GM19438 (cell line): Measurements from ENCODE around the gene IL10RB.
A peak's percentile ranks its signal among the peaks of the same experiment; 100 is the strongest.
"Not testable (repeated sequence)": the region's sequence is repeated elsewhere in the genome, so short reads cannot be mapped to it uniquely, and the experiment has no call there.

Source experiments
- ATAC-seq: cut with Tn5 transposase; IDR thresholded peaks from one replicate; pipeline ENCODE4 v1.9.1; 2021; ENCODE audit warnings: low read depth; ENCODE audit not compliant: unreplicated experiment

Gene IL10RB

DNA sequence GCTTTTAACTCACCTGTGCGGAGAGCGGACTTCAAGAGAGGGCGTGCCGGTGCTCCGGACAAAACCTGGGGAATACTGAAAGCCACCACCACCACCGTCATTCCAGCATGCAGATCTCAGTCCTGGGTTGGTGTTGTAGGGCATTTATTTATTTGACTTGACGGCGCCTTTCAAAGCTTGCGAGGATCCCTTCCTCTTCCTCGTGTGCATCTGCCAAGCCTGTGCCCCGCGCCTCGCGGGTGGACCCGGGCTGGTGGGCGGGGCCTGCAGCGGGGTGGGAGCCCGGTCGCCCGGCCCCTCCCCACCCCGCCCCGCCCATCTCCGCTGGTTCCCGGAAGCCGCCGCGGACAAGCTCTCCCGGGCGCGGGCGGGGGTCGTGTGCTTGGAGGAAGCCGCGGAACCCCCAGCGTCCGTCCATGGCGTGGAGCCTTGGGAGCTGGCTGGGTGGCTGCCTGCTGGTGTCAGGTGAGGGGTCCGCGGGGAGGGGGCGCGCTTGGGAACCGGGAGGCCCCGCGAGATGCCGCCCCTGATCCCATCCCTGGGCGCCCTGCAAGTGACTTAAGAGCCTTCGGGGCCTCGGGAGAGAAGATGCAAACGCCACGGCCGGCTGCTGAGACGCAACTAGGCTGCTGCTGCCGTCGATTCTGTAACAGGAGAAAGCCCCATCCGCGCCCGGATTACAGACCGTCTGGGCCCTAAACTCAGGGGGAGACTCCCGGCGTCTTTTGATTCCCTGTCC is at the start of gene IL10RB:
Gene IL10RB, plus strand, starts transcription at position 318 of the 739 bp plus-strand sequence. Its CDS starts 99 bp downstream, at position 417.
- peak; percentile 42 for ATAC-seq

DNA sequence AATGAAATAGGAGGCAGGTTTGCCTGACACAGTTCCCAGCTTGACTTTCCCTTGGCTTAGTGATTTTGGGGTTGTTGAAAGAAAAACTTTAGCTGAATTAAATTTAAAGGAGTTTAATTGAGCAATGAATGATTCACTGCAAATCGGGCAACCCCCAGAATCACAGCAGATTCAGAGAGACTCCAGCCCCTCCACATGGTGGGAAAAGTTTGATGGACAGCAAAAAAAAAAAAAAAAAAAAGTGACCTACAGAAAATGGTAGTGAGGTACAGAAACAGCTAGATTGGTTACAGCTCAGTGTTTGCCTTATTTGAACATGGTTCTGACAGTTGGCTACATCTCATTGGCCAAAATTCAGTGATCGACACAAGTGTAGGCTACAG is 49.0 kb upstream of the IL10RB start:
- ATAC-seq = no peak

DNA sequence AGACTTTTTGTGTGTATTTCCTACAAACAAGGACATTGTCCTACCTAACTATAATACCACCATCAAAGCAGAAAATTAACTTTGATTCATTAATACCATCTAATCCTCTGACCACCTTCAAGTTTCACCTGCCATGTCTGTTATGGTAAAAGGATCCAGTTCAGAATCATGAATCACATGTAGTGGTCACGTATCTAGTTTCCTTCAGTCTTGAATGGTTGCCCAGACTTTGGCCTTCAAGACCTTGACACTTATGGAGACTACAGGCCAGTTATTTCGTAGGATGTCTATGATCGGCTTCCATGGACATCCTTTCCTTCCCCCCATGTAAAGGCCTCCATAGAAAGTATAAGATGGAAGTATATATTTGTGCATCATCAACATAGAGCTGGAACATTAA is 46.9 kb upstream of the IL10RB start:
- no peak for ATAC-seq

DNA sequence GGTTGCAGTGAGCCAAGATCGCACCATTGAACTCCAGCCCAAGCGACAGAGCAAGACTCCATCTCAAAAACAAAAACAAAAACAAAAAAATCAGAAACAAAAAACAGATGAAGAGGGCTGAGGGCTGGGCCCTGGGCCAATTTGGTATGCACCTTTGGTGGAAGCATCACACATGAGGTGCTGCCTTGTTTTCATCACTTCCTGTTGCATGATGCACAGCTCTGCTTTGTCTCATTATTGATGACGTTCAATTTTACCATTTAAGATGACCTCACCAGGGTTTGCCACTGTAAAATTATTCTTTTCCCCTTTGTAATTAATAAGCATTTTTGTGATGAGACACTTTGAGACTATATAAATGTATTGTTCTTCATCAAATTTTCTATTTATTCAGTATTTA is 46.2 kb upstream of the IL10RB start:
- no peak for ATAC-seq

DNA sequence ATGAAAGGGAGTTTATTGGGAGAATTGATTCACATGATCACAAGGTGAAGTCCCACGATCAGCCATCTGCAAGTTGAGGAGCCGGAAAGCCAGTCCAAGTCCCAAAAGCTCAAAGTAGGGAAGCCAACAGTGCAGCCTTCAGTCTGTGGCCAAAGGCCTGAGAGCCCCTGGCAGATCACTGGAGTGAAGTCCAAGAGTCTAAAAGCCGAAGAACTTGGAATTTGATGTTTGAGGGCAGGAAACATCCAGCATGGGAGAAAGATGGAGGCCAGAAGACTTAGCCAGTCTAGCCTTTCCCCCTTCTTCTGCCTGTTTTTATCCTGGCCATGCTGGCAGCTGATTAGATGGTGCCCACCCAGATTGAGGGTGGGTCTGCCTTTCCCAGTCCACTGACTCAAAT is 40.8 kb upstream of the IL10RB start:
- not testable (repeated sequence) for ATAC-seq

DNA sequence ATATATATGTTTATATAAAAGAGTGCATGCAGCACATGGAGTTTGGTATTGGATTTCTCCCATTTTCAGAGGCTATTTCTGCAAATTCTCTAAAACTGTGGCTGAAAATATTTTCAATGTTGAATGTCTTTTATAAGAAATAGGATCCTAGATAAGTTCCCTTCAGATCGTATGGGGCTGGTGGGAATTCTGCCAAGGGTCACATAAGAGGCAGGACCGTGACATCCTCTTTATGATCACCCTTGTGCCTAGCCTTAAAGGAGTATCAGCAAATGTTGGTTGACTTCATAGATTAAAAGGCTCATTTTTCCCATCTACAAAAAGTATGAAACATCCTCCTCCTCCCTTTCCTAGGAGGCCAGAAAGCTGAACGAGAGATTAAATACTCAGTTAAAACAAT is 37.7 kb upstream of the IL10RB start:
- ATAC-seq = no peak

DNA sequence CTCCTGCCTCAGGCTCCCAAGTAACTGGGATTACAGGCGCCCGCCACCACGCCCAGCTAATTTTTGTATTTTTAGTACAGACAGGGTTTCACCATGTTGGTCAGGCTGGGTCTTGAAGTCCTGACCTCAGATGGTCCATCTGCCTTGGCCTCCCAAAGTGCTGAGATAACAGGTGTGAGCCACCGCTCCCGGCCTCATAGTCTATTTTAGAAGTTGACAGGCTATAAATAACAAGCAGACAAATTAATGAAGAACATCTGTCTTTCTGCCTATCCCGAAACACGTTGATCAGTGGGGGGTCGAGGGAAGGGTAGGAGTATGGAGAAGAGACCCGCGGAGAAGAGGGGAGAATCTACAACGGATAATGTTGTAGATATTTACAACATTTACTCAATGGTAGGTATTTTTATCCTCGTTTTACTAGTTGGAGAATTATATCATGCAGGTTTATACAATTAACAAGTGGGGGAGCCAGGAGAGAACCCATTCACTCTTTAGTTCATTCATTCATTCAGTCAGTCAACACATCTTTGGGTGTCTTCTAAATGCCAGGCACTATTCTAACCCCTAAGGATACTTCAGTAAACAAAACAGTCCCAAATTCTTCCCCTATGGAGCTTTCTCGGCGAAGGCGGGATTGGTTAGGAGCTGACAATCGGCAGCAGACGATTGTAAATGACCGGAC is 36.9 kb upstream of the IL10RB start:
- no peak for ATAC-seq

DNA sequence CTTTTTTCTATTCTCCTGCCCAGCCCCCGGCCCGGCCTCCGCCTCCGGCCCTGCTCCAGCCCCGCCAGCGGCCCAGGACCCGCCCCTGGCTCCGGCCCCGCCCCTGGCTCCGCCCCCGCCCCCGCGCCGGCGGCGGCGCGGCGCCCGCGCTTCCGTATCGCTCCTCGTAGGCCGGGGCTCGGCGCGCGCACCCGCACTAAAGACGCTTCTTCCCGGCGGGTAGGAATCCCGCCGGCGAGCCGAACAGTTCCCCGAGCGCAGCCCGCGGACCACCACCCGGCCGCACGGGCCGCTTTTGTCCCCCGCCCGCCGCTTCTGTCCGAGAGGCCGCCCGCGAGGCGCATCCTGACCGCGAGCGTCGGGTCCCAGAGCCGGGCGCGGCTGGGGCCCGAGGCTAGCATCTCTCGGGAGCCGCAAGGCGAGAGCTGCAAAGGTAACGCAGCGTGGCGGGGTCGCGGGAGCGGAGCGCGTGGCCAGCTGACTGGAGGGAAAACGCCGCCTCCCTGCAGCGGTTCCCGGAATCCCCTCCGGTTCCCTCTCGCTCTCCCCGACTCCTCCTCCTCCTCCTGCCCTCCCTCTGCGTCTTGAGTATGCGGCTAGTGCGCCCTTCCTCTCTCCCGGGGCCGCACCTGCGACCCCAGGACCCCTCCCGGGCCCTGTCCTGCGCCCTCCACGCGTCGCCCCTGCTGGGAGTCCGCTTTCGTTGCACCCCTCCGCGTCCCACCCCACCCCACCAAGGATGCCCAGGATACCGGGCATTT is 36.2 kb upstream of the IL10RB start, which contains the start of gene IFNAR2:
Gene IFNAR2, plus strand, starts transcription at position 155 of the 761 bp plus-strand sequence. CDS start 11,985 bp downstream, outside the sequence.
- peak; percentile 63 for ATAC-seq

DNA sequence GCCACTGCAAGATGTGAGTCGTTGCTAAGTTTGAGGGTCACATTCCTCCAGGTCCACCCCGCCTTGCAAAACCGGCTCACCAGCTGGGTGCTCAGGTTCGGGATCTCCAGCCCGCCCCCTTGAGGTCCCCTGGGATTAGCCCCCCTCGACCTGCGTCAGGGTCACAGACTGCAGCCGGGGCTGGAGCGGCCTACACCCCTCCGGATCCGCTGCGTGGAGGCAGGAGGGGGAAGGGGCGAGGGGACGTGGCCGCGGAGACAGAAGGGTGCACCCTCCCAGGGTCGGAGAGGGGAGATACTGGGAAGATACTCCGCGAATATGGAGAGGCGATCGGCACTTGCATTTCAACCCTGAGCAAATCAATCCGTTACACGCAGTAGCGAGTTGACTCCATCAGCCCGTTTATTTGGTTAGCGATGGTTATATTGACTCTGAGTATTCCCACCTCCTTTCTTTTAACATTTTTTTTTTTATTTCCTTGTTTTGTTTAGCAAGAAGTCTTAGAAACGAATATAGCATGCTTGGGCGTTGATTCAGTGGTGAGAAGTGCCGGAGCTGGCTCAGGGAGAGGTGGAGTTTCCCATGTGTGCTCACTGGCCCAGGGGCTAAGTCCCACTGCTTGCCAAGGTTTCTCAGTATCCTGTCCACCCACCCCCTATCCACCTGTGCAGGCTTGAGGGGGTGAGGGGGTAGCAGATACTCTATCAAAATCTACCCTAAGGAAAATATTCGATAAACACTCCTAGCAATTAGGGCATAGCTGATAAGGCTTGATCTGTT is 35.4 kb upstream of the IL10RB start:
- peak; percentile 22 for ATAC-seq

DNA sequence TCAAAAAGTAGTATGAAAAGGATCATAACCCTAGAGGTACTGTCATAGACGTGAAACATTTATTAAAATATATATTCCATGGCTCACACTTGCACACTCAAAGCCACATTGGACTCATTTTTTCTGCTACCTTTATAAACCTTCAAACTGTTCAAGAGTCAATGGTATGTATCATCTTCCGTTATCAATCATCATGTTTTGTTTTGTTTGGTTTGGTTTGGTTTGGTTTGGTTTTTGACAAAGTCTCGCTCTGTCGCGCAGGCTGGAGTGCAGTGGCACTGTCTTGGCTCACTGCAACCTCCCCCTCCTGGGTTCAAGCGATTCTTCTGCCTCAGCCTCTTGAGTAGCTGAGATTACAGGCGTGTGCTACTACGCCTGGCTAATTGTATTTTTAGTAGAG is 34.6 kb upstream of the IL10RB start:
- ATAC-seq = no peak

DNA sequence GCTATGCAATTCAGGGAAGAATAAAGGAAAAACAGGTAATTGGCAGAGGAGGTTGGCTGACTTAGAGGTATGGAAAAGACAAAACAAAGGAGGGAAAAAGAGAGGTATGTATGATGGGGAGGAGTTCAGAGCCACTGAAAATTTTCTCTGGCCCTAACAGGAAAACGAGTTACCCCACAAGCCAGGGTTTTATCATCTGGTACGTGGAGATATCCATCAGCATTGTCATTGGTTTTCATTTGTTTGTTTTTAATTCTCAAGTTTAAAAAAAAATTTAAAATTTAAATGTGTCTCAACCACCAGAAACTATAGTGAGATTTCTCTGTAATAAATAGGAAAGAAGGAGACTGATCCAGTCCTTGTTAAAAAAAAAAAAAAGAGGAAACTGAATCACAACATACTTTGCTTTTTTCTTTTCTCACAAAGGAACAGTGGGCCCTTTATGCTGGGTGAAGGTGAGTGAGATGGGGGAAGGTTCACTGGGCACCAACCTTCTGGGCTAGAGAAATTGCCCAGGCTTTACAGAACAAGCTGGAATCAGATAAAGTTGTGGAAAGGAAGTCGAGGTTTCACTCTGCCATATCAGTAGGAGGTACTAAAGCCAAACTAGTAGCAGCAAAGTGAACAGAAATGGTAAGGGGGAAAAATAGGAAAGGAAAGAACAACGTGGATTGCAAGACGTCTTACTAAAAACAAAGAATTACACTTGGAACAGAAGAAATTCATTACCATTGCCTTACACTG is 33.7 kb upstream of the IL10RB start:
- no peak for ATAC-seq

DNA sequence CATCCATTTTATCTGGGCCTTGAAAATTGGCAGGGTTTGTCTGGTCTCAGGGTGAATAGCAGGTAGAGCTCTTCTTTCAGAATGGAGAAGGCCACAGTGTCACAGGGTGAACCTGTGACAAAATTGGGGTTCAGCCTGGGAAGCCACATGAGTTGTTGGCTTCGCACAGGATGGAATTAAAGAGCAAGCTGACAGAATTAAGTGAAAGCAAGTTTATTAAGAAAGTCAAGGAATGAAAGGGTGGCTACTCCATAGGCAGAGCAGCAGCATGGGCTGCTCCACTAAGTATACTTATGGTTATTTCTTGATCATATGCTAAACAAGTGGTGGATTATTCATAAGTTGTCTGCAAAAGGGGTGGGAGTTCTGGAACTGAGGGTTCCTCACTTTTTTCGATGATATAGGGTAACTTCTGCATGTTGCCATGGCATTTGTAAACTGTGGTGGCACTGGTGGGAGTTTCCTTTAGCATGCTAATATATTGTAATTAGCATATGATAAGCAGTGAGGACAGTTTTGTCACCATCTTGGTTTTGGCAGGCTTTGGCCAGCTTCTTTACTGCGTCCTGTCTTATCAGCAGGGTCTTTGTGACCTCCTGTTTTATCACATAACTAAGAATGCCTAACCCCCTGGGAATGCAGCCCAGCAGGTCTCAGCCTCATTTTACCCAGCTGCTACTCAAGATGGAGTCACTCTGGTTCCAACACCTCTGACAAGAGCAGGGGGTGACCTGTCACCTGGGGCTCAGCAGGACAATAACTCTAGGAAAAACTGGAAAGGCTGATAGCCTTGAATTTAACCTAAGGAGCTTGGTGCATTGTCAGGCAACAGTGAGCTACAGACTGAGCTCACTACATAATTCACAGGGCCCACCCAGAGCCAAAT is 31.3 kb upstream of the IL10RB start:
- ATAC-seq = no peak

DNA sequence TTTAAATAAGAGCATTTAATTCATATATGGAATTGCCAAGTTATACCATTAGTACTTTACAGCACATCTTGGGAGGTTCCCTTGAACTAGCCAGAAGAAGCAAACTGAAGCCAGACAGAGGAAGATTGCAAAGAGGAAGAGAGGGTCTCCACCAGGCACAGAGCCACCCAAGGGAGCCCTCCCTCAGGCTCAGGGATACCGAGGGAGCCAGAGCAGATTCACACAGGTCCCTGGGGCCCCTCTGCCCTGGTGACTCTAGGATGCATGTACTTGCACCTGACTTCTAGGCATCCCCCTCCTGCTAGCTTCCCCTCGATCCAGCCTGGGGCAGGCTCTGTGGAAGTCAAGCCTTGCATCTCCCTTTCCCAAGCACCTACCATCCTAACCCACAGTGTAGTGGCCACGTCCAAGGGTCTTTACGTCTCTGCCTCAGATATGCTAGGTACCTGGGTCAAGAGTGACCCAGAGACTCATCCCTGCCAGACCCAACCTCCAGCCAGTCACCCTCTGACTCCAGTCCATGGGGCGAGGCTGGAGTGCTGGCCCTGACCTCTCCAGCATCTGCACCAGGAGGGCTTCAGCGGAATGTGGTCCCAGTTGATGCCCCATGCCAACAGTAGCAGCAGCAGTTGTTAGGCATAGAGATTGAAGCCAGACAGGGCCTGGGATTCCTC is 30.0 kb upstream of the IL10RB start:
- no peak for ATAC-seq

DNA sequence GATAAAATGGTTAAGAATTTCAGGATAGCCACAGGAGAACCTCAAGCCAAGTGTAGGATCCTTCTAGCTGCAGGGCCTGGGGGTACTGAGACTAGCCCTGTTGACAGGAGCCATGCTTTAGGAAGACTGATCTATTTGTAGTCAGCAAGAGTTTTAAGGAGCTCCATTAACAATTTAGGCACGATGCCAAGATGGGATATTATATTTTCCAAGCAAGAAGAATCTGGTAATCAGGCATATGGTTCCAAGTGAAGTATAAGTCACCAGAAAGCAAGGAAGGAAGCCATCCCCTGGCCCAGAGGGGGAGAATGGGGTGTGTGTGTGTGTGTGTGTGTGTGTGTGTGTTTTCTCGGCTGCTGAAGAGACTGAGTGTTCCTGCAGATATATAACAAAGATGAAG is 29.4 kb upstream of the IL10RB start:
- ATAC-seq = no peak

DNA sequence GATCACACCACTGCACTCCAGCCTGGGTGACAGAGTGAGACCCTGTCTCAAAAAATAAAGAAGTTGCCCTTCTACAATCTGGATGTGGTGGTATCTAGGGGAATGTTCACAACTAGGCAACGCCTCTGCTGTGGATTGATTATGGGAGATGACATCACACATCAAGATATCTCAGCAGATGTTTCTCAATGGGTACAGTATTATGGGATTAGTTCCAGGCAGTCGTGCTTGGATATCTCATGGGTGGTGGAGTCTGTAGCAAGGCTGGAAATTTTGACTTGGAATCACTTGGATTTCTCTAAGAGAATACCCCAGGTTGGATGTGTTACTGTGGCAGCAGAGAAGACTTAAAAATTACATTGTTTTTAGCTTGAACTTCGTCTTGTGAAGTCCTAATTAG is 28.7 kb upstream of the IL10RB start:
- no peak for ATAC-seq

DNA sequence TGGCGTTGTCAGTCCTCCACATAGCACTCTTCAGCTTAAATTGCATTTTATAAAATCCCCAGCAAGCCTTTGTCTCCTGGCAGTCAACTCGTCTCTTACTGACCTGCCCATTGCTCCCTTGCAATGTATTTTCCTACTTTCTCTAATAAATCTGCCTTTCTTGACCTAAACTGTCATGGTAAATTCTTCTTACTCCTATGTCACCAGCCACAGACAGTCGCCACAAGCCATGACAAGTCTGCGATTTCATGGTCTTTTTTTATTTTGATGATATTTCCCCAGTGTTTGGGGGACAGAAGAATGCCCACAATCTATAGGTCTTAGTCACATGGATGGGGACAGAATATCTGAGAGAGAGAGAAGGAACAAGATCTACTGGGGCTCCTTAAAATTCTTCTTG is 28.0 kb upstream of the IL10RB start:
- ATAC-seq = peak; percentile 23

DNA sequence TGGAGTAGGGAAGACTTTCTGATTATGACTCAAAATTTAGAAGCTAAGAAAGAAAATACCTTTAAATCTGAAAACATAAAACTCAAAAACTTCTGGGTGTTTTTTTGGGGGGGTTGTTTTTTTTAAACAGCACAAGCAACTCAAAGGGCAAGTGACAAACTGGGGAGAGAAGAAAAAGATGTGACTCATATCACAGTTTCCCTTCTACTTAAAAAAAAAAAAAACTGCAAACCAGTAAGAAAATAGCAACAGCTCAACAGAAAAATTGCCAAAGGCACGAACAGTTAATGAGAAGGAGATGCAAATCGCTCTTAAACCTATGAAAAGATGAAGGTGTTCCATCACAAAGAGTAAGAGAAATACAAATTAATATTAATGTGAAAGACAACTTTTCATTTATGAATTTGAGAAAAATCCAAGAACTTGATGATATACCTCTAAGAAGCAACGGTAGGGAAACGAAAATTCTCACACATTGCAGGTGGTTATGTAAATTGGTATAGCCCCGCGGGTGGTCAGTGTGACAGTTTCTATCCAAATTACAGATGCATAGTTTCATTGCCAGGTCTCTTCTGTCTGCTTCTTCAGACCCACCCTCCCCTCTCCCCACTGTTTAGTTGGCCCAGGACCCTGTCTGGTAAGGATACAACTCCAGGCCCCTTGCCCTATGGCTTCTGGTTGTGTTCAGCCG is 27.5 kb upstream of the IL10RB start:
- ATAC-seq = peak; percentile 66
